Fibroblast of gingiva (primary cell): ENCODE measurements around the gene TRIM3.
"Not testable (repeated sequence)": the region's sequence is repeated elsewhere in the genome, so short reads cannot be mapped to it uniquely, and the experiment has no call there.

Source experiments
- DNase-seq: peaks from one replicate; pipeline ENCODE4 v3.0.0-alpha.2; 2011; ENCODE audit warnings: low read depth

Gene TRIM3

DNA sequence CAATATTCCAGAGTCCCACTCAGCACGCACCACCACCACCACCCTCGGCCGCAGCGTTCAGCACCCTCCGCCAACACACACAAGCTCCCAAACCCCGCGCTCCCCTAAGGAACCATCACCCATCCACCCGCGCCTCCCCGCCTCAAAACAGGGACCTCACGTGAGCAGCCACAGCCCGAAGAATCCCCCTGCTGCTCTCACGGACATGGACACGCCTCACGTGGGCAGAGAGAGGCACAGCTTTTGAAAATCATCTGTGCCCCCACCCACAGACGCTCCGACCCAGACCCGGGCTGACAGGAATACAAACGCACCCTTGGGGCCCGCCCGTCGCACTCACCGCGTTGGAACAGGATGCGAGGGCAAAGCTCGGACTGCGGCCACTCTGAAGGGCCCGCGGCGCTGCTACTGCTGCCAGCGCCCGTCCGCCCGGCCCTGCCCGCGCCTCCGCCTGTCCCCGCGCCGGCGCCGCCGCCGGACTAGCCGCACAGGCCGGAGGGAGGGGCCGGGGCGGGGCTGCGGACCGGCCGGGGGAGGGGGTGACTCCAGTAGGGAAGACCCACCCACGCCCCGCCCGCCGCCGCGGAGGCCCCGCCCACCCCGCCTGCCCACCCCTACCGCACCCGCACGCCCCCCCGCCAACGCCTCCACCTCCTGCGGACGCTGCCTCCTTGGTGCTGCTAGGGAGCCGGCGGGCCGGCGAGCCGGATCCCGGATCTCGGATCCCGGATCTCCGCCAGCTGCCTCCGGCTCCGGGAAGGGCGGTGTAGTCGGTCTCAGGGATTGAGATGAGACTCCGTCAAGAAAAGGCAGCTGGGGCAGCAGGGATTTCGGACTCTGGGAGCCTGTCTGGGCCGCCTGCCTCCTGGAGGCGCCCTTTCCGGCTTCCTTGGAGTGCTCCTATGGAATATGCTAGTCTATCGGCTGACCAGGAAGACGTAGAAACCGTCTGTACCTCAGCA, at the start of gene TRIM3:
Gene TRIM3 (minus strand): TSS at position 491 of the 962 bp plus-strand sequence. CDS start 8,246 bp downstream, outside the sequence.
- DNase-seq, result peak; percentile 89

DNA sequence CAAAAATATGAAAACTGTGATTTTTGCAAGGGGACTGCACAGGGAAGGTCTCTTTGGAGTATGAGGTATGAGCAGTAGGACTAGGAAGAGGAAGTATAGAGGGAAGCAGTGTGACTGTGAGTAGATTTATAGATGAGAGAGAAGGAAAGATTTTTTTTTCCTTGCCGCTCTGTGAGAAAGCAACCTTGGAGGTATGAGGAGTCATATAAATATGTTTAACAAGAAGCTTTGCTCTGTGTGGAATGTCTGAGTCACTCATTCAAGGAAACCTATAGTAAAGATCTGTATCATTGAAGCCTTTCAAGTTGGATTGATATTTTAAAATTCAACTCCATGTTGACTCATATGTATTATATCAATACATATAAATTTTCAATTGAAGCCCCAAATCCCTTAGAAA, 49.5 kb upstream of the TRIM3 start:
- DNase-seq, result no peak

DNA sequence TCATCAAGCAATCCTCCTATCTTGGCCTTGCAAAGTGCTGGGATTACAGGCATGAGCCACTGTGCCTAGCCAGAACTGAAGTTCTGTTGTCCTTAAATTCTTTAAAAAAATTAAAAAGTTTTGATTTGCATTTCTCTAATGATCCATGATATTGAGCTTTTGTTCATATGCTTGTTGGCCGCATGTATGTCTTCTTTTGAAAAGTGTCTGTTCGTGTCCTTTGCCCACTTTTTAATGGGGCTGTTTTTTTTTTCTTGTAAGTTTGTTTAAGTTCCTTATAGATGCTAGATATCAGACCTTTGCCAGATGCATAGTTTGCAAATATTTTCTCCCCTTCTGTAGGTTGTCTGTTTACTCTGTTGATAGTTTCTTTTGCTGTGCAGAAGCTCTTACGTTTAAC, 48.2 kb upstream of the TRIM3 start:
- not testable (repeated sequence) for DNase-seq

DNA sequence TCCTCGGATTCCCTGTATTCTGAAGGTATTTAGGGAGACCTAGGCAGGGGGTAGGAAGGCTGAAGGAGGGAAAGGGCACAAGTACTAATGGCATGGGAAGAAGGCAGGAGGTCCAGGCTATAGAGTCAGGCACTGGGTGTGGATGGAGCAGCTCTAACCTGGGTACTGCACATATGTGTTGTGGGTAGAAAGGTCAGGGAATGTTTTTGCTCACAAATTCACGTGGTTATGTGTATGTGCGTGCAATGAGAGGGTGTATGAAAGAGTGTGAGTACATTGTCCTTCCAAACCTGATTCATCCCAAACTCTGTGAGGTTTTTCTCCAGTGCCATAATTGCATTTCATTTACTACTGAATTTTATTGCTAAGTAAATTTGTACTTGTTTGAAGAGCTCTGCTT, 46.5 kb upstream of the TRIM3 start:
- no peak for DNase-seq

DNA sequence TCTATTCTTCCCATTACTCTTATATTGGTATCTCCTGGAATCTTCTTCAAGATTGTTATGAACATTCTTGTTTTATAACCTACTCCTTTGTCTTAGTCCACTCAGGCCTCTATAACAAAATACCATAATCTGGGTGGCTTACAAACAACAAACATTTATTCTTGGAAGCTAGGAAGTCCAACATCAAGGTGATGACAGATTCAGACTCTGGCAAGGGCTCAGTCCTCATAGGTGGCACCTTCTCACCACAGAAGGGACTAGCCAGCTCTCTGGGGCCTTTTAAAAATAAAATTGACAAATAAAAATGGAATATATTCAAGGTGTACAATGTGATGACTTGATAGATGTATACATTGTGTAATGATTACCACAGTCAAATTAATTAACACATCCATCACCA, 43.1 kb upstream of the TRIM3 start:
- DNase-seq, result no peak

DNA sequence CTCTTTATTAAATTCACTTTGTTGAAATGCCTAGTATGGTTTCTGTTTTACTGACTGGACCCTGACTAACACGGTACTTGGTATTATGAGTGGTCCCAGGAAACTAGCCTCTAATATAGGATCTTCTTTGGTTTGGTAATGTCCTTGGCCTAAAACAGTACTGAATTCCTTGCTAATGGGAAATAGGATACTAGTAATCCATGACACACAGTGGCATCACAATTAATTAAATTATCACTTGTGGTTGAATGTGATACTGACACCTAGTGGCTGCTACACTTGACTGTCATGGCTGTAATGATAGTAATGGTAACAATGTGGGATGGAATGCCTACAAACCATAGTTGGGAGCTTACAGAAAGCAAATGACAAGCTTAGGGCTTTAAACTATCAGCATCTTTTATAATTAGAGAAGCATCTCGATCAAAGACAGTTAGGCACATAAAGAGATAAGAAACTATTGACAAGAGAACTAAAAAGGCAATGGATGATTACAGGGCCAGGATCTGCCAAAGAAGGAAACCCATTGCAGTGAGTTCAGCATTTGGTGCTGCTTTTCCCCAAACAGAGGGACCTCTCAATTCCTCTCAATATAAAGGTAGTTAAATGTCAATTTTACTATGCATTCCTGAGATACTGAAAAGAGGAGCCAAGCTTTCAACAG, 32.0 kb upstream of the TRIM3 start:
- peak; percentile 67 for DNase-seq

DNA sequence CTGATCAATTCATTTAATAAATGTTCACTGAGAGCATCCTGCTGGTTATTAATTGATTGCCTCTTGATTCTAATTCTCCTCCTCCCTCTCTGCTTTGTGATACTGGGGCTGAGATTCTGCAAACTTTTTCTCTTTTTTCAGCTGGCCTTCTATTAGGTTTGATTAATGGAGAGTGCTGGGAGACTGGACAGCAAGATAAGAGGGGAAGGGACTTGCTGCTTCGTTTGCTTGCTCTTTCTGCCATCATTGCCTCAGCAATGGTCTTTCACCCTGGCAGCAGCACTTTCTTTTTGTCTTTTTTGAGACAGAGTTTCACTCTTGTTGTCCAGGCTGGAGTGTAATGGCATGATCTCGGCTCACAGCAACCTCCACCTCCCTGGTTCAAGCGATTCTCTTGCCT, 30.4 kb upstream of the TRIM3 start:
- no peak for DNase-seq

DNA sequence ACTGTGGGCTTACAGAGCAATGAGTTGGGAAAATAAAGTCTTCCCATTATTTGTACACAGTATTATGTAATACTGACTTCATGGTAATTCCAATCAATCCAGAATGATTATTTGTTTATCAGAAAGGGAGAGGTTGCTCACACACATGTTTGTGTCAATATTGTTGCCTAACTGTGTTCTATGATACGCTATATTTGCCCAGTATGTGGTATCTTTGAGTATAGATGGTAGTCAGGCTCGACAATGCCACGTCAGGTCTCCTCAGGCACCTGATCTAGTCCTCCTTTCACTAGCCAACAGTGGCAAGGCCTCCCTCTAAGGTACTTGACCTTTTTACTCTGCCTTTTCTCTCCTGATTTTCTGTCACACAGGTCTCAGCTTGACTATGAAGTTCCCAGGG, 28.6 kb upstream of the TRIM3 start:
- no peak for DNase-seq

DNA sequence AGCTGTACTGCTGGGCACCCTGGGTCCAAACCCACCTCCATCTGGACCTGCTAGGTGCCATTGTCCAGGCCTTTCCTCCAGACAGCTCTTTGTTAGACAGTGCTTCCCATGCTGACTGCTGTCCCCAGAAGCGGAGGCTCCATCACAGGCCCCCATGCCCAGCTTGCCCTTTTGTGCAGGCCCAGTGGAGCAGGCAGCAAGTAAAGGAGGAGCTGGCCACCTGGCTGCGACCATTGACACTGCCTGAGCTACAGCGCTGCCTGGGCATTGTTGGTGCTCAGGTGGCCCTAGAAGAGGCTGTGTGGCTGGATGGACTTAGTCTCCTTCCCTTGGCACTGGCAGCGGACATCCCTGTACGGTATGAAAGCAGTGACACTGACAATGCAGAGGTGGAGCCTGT, 24.8 kb upstream of the TRIM3 start:
- DNase-seq, result no peak

DNA sequence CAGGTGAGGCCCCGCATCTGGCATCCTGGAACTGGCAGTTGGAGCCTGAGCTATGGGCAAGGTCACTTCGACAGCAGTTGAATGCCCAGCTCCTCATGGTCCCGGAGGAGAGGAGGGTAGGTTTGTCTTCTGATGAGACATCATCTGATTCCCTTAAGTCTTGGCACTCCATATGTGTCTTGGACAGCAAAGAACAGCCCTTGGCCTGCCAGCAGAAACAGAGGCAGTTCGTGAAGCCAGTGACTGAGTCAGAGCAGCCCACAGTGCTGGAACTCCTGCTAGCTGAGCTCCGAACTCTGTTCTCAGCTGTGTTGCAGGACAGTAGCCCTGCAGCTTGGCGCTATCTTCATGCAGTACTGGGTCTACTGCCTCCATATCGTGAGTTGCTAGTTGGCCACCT, 24.4 kb upstream of the TRIM3 start:
- DNase-seq, result peak; percentile 75

DNA sequence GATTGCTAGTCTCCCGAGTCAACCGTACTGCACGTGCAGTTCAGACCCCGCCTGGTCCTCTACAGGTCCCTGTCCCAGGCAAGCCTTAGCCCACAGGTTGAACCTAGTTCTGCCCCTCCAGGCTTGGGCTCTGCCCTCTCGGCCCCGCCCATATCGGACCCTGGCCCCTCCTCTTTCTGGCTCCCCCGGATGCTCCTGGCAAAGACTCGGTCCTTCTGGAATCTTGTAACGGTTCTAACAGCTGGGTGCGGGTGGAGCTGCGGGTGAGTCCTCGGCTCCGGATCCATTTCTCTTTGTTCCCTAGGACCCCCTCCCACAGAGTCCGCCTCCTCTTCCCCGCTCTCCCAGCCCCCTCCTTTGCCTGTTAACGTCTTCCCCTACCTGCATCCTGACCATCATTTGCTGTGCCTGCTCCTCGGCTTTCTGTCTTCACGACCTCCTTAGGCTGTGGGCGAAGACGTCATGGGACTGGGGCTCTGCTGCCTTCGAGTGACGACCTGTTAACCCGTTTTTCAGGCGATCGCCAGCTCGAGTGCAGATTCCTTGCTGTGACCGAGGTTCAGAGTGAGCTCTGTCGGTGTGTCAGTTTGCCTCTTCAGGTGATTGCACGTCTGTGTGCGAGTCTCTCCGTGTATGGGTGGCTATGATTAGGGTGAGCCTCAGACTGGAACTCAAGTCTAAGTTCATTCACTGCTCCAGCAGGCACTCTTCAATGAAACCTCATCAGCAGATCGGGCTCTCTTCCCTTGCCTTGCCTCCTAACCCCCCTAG, 23.5 kb upstream of the TRIM3 start, which contains the start of gene DNHD1:
Gene DNHD1 (plus strand): TSS at position 212 of the 771 bp plus-strand sequence. CDS start 936 bp downstream, outside the sequence.
- no peak for DNase-seq

DNA sequence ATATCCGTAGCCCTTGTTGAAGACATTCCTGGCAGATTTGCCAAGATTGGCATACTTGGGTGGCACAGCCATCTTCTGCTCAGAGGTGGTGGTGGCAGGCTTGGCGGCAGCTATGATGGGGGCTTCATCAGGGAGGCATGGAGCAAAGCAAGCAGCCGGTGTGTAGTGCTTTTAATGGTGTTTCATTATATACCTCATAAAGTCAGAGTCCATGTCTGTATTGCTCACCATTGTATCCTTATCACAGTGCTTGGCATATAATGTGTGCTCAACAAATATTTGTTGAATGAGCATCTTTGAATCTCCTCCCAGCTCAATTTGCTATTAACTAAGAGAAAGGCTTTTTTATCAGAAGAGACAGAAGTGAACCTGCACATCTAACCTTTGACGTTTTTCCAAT, 15.6 kb upstream of the TRIM3 start:
- no peak for DNase-seq

DNA sequence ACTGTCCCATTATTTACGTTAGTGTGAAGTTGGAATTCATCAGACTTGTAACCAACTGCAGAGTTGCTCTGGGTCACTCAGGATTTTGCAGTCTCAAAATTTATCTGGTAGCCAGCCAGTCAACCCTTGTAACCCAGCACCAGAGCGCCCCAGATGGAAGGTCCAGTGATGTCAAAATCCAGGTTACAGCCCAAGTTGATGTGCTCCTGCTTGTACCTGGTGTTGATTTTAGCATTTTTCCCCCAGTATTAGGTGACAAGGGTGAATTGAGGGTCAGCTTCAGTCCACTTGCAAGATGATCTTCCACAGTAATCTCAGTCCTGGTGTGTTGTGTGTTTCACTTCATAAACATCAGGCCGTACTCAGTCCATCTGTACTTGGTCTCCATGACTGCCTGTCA, 15.1 kb upstream of the TRIM3 start:
- no peak for DNase-seq

DNA sequence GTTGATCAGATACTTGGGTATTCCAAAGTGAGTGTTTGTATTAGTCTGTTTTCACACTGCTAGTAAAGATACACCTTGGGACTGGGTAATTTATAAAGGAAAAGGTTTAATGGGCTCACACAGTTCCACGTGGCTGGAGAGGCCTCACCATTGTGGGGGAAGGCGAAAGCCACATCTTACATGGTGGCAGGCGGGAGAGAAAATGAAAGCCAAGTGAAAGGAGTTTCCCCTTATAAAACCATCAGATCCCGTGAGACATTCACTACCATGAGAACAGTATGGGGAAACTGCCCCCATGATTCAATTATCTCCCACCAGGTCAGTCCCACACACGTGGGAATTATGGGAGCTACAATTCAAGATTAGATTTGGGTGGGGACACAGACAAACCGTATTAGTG, 14.6 kb upstream of the TRIM3 start:
- no peak for DNase-seq

DNA sequence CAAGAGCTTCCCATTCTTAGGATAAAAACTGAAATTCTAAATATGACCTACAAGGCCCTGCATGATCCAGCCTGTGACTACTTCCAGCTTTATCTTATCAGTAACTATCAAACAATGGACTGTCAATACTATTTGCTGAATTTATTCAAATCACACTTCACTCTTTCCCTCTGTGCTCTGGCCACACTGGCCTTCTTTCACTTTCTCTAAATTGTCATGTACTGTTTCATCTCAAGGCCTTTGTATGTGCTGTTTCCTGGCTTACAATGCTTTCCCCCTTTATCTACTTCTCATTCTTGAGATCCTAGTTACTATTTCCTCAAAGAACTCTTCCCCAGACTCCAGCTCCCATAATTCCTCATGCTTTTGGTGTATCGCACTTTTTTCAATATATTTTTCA, 13.2 kb upstream of the TRIM3 start:
- DNase-seq, result no peak

DNA sequence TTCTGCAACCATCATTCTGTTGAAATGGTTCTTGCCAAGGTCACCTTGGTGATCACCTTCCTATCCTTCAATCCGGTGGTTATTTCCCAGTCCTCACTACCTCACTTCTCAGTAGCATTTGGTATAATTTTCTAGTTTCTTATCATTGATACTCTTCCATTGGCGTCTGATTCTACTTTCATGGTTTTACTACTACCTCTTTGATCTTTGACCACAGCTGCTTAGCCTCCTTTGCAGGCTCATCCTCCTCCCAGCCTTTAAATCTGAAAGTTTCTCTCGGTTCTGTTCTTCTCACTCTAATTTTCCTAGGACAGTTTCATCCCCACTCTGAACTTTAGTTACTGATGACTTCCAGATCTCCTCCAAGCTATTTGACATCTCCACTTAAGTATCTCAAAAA, 12.5 kb upstream of the TRIM3 start:
- no peak for DNase-seq

DNA sequence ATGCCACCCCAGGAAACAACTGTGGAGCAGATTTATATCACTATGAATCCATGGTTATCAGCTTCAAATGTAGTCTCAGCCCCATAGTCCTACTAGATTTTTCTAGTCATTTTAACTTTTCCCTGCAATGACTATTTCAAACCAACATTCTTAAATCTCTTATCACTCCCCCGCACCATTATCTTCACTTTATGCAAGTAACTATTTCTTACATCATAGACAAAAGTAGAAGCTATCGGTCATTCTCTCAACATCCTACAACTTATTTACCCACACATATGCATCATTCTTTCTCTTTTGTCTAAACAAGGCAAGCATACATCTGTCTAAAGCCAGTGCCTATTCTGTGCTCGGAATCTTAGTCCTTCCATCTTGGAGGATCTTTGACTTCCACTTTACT, 11.9 kb upstream of the TRIM3 start:
- no peak for DNase-seq

DNA sequence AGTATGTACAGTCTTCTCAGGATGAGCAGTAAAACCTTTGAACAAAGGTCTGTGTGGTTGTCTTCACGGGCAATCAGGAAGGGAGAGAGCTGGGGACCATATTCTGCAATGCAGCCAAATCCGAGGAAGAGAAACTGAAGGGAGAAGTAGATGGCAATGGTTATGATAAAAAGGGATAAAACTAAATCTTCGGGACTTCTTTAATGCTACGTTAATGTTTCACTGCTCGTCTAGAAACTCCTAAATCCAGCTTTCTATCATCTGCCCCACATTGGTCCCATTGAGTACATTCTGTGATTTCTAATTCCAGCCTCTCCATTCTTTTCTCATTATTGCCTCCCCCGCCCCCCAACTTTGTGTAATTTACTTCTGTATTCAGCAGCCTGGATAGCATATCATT, 9.3 kb upstream of the TRIM3 start:
- DNase-seq, result no peak

DNA sequence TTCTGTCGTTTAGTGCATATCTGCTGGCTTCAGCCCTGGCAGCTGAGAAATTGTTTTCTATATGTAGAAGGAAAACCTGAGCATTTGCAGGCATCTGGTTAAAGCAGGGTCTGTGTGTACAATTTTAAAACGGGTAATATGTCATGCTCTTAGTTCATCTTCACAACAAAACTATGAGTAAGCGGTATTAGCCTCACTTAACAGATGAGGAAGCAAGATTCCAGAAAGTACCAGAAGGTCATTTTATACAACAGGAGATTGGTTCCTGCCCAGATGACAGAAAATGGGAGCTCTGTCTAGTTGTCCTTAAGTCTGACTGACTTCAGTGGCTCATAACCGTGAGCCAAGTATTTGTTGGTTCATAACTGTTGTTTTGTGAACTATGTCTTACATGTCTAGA, 8.7 kb upstream of the TRIM3 start:
- DNase-seq, result no peak

DNA sequence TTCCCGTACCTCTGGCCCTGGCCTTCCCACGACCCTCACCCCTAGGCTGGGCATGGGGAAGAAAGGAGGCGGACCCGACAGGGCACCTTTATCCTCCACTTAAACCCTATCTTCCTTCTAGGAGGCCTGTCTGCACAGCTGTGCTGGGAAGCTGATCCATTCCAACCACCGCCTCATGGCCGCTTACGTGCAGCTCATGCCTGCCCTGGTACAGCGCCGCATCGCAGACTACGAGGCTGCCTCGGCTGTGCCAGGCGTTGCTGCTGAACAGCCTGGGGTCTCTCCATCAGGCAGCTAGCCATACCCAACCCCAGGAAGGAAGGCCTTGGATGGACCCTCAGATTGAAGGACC, 8.2 kb upstream of the TRIM3 start:
- no peak for DNase-seq

DNA sequence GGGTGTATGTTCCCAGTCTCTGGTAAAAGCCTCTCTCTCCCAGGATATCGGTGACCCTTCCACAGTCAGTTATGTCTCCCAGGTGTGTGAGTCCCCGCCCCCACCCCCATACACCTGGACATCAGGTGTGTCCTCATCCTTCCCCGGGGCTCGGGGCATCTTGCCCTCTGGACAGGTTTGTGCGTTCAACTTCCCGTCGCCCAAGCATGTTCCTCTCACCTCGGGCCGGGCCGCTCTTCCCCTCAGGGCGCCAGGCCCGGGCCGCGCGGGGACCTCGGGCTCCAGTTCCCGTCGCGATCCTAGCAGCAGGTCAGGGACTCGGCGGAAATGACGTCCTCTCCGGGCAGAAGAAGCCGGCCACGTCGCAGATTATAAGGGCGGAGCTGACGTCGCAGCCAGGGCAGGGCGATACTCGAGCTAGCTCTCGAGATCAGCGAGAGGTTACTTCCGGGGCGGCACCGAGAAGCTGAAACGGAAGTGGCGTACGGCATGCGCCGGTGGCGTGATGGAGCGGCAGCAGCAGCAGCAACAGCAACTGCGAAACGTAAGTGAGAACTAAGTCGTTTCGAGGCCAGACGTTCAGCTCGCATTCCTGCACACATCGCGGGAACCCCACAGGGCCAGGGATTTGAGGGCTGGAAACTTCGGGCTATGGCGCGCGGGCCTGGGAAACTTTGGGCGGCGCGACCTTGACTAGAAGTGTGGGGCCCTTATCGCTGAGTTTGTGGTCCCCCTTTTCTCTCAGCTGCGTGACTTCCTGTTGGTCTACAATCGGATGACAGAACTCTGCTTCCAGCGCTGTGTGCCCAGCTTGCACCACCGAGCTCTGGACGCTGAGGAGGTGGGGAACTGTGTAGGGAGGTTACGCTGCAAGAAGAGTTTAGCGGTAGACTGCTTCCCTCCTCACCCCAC, 7.5 kb upstream of the TRIM3 start, which contains the start of the genes ARFIP2 and TIMM10B:
Gene ARFIP2 (minus strand): TSS at position 320 of the 912 bp plus-strand sequence. CDS start 910 bp downstream, outside the sequence.
Gene TIMM10B (plus strand): TSS at position 490 of the 912 bp plus-strand sequence. CDS start 16 bp downstream, at position 506.
- peak; percentile 97 for DNase-seq
